Transverse colon (tissue), 4 donors: ENCODE results near the gene ECI1. TPM values are rescaled to one million over a fixed set of nuclear protein-coding genes. Genes with fewer than 3 reads are reported as not detected.

Experiments
- DNase-seq: peaks from one replicate; pipeline ENCODE4 v3.0.0-alpha.2; 2019
- H3K27ac ChIP-seq, 4 donors: fragments of 200-600 bp; sonication (generic); 2 replicates each; pipeline ENCODE4 v1.5.1; 2016 to 2018; ENCODE audit warnings: inconsistent platforms in 4 of 4
- H3K27me3 ChIP-seq: fragments of 200-600 bp; sonication (generic); 2 replicates; pipeline ENCODE4 v1.5.1; 2017; ENCODE audit warnings: inconsistent platforms
- H3K36me3 ChIP-seq, 4 donors: fragments of 200-600 bp; sonication (generic); 2 replicates each; pipeline ENCODE4 v1.5.1; 2017 to 2019; ENCODE audit warnings: inconsistent platforms in 4 of 4
- H3K4me1 ChIP-seq, 4 donors: fragments of 200-600 bp; sonication (generic); 2 replicates each; pipeline ENCODE4 v1.5.1; 2017 to 2020; ENCODE audit warnings: inconsistent platforms in 4 of 4
- H3K4me3 ChIP-seq, 4 donors: fragments of 200-600 bp; sonication (generic); 1 replicate in 1 of 4; 2 replicates in 3 of 4; pipeline versions ENCODE4 v1.5.1 to v1.6.1; 2017 to 2019; ENCODE audit warnings: inconsistent platforms in 4 of 4
- H3K9me3 ChIP-seq, 2 donors: fragments of 200-600 bp; sonication (generic); 2 replicates each; pipeline ENCODE4 v1.5.1; 2017 to 2019; ENCODE audit warnings: inconsistent platforms in 2 of 2
- CTCF ChIP-seq, 5 experiments: fragments of 200-600 bp in 3 of 5; fragments of 450-650 bp in 2 of 5; sonication (generic) in 3 of 5; IDR thresholded peaks; 1 replicate in 2 of 5; 2 replicates in 3 of 5; pipeline ENCODE4 v1.5.1; 2016 to 2017; ENCODE audit warnings: antibody characterized with exemption in 5 of 5, inconsistent platforms in 3 of 5, mild to moderate bottlenecking in 2 of 5, moderate library complexity in 1 of 5
- EP300 ChIP-seq: sonication (generic); formaldehyde crosslinking; IDR thresholded peaks from one replicate; pipeline ENCODE4 v1.6.1; 2017; ENCODE audit warnings: antibody characterized with exemption, low read depth
- POLR2A ChIP-seq: fragments of 450-650 bp; IDR thresholded peaks from one replicate; pipeline ENCODE4 v1.6.1; 2016; ENCODE audit warnings: antibody characterized with exemption, mild to moderate bottlenecking, moderate library complexity
- POLR2AphosphoS5 ChIP-seq, 3 donors: sonication (generic); formaldehyde crosslinking; IDR thresholded peaks; one replicate each; pipeline ENCODE4 v1.6.1; 2016; ENCODE audit warnings: antibody characterized with exemption in 3 of 3
- WGBS, 2 donors: methylation state at CpG; one replicate each; pipeline ENCODE4 v1.1.5; 2018; ENCODE audit warnings: low coverage in 1 of 2; 5-methylcytosine and 5-hydroxymethylcytosine counted together
- in situ Hi-C, 4 donors: fragments of 200-750 bp; cut with MboI; loops; one replicate each; pipeline versions ENCODE4 v1.15.0 to v1.15.1; 2017; ENCODE audit warnings: low sequenced_read_pairs in 3 of 4, low pct_ligation_motif_present in 1 of 4, low pct_unique_long_range_greater_than_20kb in 1 of 4
- intact Hi-C: fragments of 100-400 bp; cut with DNase I; formaldehyde crosslinking; loops from one replicate; pipeline ENCODE4 v1.15.1; 2023; ENCODE audit warnings: low total_unique reads
- total RNA-seq, 4 donors: library from RNA; depleted of rRNA; stranded (reverse); fragments of >200 nt; gene quantifications; one replicate each; pipeline ENCODE4 v1.1.0, GENCODE V29; 2016

The ECI1 gene
- total RNA-seq, 4 donors from 2014 or later, result 24.5 to 218 (median 100) TPM

GRCh38 chr16:2285731-2286191, 34.4 kb upstream of the ECI1 start:
- intact Hi-C loops (no loop called here), in situ Hi-C loops (no loop called here)
- no peaks in the 10 kb centered on the region for H3K4me1 ChIP-seq
- no peaks in the 10 kb centered on the region for H3K27me3 ChIP-seq
- TF ChIP-seq POLR2AphosphoS5 (IDR thresholded peaks at IDR 0.05), result no peak
- TF ChIP-seq EP300, result no peak
- no peak for TF ChIP-seq POLR2A
- no peak for TF ChIP-seq CTCF (IDR thresholded peaks at IDR 0.05)
- no peak overlapping the region for H3K27ac ChIP-seq
- no peak for DNase-seq
- H3K4me3 ChIP-seq, result no peak overlapping the region
- 84% methylated on average over 13 of the region's 13 CpGs; no CpG with 5 or more reads in 1 of the 2 donors for WGBS, 2 donors
- no peaks in the 10 kb centered on the region for H3K36me3 ChIP-seq
- no peaks in the 10 kb centered on the region for H3K9me3 ChIP-seq

DNA sequence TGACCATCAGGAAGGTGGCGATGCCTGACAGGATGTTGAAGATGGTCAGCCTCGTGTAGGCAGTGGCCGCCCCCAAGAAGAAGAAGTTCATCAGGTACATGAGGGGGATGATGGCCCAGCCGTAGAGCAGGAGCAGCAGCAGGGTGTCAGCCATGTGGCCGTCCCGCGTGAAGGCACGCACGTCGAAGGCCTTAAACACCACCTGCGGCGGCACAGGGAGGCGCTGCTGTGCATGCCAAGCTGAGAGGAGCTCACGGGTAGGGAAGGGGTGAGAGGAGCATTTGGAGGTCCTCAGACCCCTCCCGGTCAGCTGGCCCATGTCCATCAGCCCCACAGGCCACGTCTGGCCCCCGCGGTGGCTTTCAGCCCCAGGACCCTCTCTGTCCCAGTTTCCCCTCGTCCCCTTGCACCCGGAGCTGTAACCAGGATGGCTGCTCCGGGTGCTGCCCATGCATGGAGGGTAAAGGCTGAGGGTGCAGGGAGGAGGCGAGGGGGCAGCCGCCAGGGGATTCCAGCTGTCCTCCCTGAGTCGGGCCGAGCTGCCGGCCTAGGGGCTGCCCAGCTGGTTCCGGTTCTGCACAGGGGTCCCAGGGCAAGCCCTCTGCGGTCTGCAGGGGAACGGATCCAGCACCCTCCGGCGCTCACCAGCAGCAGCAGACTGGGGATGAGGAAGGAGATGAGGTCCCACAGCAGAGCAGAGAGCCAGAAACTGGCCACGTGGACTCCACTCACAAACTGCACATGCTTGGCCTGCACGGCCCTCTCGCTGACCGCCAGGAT, 33.6 kb upstream of the ECI1 start:
- WGBS, 2 donors, result 86% methylated on average over 33 of the region's 35 CpGs; no CpG with 5 or more reads in 1 of the 2 donors
- Histone ChIP-seq H3K4me1 (no peaks in the 10 kb centered on the region), H3K36me3 (no peaks in the 10 kb centered on the region), H3K27me3 (no peaks in the 10 kb centered on the region), H3K27ac (no peak overlapping the region), H3K4me3 (no peak overlapping the region), H3K9me3 (no peaks in the 10 kb centered on the region)
- in situ Hi-C loops, result no loop called here
- DNase-seq, result no peak
- intact Hi-C loops, result no loop called here
- no peak for TF ChIP-seq POLR2AphosphoS5 (IDR thresholded peaks at IDR 0.05)
- no peak for TF ChIP-seq EP300
- TF ChIP-seq CTCF (IDR thresholded peaks at IDR 0.05), result no peak
- no peak for TF ChIP-seq POLR2A

GRCh38 chr16:2284001-2284770, 32.8 kb upstream of the ECI1 start:
- TF ChIP-seq CTCF (IDR thresholded peaks at IDR 0.05), result no peak
- no peak for TF ChIP-seq EP300
- TF ChIP-seq POLR2A, result no peak
- TF ChIP-seq POLR2AphosphoS5 (IDR thresholded peaks at IDR 0.05), result no peak
- DNase-seq, result no peak
- intact Hi-C loops (no loop called here), in situ Hi-C loops (no loop called here)
- Histone ChIP-seq H3K4me3 (no peak overlapping the region), H3K27me3 (no peaks in the 10 kb centered on the region), H3K36me3 (no peaks in the 10 kb centered on the region), H3K27ac (no peak overlapping the region), H3K9me3 (no peaks in the 10 kb centered on the region), H3K4me1 (no peaks in the 10 kb centered on the region)
- 81 to 82% methylated on average over 8 to 33 of the region's 37 CpGs for WGBS, 2 donors

GRCh38 chr16:2282866-2283555, 31.6 kb upstream of the ECI1 start:
- DNase-seq, result no peak
- H3K36me3 ChIP-seq, result no peaks in the 10 kb centered on the region
- H3K27me3 ChIP-seq, result no peaks in the 10 kb centered on the region
- in situ Hi-C loops, result no loop called here
- no peaks in the 10 kb centered on the region for H3K9me3 ChIP-seq
- intact Hi-C loops, result no loop called here
- H3K27ac ChIP-seq, result no peak overlapping the region
- H3K4me1 ChIP-seq, result no peaks in the 10 kb centered on the region
- 75% methylated on average over 26 of the region's 26 CpGs; no CpG with 5 or more reads in 1 of the 2 donors for WGBS, 2 donors
- no peak for TF ChIP-seq EP300
- TF ChIP-seq CTCF (IDR thresholded peaks at IDR 0.05), result no peak
- no peak for TF ChIP-seq POLR2A
- TF ChIP-seq POLR2AphosphoS5 (IDR thresholded peaks at IDR 0.05), result no peak
- no peak overlapping the region for H3K4me3 ChIP-seq
